OCI-LY7 (cell line): Measurements from ENCODE around the gene POMC.

Experiments
- CTCF ChIP-seq: fragments of 200-600 bp; sonication (generic); conservative IDR thresholded peaks from 2 replicates; pipeline ENCODE4 v1.5.1; 2014; ENCODE audit warnings: mild to moderate bottlenecking, antibody characterized with exemption, low read length, moderate library complexity, mixed read lengths
- EZH2phosphoT487 ChIP-seq: fragments of 200-600 bp; sonication (generic); IDR thresholded peaks from 2 replicates; pipeline ENCODE4 v1.6.1; 2018; ENCODE audit warnings: low read depth, borderline replicate concordance, mild to moderate bottlenecking, mixed run types, antibody characterized with exemption, low read length, moderate library complexity, mixed read lengths

GRCh38 chr2:25204190-25204838, 35.9 kb upstream of the POMC start:
- TF ChIP-seq CTCF (no peak), EZH2phosphoT487 (no peak)
